Activated CD4-positive, CD25-positive, alpha-beta regulatory T cell (primary cell): ENCODE measurements around the gene PRR11.
"Not testable (repeated sequence)": the region's sequence is repeated elsewhere in the genome, so short reads cannot be mapped to it uniquely, and the experiment has no call there.

Experiments used
- DNase-seq, 4 experiments: peaks; one replicate each; lab custom pipeline; 2025; lab: John Stamatoyannopoulos, UW

The PRR11 gene

DNA sequence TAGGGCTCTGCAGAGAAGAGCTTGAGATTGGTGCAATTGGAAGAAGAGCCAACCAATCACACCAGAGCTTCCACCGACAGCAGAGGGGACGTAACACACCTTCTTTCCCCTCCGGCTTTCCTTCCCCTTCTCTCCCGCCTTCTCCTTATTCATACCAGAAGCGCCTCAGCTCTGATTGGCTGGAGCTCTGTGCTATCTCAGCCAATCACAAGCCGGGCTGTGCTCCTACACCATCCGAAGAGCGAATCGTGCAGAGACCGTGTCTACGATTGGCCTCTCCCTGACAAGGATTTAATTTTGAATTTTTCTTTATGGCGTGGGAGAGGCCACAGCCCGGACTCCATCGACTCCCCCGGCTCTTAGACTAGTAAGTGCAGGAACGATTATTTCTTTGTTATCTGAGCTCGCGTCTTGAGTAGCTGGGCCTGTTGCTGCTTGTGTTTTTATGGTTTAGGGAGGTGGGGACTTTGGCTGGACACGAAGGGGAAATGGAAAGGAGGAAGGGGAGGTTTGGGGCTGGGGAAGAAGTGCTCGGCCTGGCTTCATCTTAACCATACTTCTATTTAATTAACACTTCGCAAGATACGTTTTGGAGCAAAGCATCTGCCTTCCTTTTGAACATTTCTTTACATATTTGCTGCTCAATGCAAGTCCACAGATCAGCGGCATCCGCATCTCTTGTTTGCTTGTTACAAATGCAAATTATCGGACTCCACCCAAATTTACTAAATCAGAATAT is at the start of gene PRR11:
Gene PRR11 (plus strand): TSS at position 308 of the 739 bp plus-strand sequence. CDS start 14,007 bp downstream, outside the sequence.
- DNase-seq = peak; percentile 72 to 91 (median 86)

DNA sequence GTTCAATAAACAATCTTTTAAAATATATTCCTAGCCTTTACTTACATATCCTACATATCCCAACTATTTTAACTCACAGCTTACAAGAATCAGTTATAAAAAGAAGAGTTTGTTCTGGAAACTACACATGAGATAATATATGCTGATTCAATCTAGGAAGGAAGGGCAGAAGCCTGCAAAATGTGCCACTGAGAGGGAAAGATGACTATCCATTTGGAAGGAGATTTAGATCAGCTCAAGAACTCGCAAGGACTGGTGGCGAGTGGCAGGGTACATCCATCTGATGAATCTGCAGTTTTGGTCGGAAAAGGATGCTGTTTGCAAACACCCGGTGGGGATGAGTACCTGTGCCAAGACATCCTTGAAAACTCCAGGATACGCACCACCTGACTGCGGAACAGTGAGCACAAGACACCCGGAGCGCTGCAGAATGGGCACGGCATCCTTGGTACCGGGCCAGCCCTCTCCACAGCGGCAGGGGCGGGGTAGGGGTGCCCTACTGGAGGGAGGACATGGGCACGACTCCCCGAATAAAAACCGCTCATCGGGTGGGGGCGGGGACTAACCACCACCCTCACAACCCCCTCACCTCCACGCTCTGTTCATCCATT is 49.6 kb upstream of the PRR11 start:
- peak; percentile 35 to 69 (median 58) for DNase-seq

DNA sequence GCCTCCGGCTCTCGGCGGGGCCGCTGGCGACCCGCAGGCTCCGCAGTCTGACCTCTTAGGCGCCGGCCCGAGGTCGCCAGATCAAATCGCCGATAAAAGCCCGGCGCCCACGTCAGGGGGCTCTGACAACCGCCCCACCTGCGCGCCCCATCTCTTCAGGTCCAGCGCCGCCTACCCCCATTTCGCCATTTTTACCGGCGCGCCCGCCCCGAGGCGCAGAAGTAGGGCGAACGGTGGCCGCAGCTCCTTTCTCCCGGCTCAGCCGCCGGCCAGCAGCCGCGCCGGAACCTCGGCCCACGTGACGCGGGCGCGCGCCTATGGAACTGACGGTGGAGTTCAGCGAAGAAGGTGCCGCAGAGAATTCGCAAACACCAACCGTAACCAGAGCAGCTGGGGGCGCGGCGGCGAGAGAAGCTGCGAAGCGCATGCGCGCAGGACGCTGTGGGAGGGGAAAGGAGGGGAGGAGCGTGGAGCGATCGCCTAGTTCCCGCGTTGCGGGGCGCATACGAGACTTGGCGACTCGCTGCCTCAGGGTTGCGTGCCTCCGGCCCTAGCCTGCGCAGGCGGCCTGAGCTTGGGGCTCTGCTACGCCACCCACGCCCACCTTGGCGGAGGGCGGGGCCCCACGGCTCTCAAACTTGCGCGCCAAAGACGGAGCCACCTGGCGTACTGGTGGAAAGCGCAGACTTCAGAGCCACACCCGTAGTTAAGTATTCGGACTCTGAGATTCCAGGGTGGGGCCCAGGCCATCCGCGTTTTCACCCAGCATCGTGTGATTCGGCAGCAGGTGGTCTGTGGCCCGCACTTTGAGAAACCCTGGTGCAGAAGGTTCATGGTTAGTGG is 48.9 kb upstream of the PRR11 start, which contains the start of gene TRIM37:
Gene TRIM37 (minus strand): TSS at position 418 of the 843 bp plus-strand sequence. CDS start 419 bp downstream, outside the sequence.
- peak; percentile 94 to 97 (median 96) for DNase-seq

DNA sequence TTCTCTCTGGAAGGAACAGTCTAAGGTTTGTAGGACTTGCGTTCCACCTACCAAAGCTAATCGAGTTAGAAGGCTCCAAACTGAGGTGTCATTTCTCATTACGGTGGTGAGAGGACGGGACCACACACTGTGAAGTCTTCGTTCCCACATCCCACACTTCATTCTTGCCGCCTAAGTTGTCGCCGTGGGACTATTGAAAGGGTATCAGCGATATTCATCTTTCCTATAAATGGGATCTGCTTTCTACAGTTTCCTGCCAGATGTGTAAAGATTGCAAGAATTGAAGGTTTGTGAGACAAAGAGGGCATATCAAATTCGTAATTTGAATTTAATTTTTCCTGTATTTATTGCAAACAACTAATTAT is 48.3 kb upstream of the PRR11 start:
- DNase-seq = no peak

DNA sequence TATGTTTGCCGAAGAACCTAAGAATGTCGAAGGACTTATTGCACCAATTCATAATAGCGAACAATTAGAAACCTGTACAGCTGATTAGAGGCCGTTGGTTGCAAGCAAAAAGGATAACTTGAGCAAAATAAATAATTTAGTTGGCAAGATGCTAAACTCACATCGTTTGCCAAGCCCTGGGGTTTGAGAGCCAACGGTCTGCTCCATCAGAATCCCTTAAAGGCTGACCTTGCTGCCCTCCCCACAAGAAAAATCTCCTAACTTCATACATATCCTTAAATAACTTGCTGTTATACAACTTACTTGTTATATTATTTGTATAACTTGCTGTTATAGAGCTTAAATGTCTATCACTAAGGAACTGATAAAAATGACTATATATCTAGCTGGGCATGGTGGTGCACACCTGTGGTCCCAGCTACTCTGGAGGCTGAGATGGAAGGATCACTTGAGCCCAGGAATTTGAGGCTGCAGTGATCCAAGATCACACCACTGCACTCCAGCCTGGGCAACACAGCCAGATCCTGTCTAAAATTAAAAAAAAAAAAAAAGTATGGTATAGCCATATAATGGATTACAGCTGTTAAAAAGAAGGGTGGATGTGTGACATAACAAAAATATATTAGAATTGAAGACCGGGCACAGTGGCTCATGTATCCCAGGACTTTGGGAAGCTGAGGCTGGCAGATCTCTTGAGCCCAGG is 47.0 kb upstream of the PRR11 start:
- no peak for DNase-seq

DNA sequence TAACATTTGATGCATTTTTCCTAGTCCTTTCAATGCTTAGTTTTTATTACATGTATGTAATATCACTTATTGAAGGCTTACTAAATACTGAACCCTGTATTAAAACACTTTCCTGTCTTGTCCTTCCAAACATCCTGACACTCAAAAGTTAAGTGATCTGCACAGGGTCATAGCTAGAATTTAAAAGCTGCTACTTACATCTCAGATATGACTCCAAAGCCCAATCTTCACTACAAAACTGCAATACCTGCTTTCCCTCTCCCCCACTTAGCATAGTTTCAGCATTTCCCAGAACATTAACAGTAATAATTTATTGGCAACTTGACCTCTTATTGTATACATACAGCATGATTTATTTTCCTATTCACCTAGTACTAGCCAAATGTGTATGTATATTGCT is 44.6 kb upstream of the PRR11 start:
- no peak for DNase-seq

DNA sequence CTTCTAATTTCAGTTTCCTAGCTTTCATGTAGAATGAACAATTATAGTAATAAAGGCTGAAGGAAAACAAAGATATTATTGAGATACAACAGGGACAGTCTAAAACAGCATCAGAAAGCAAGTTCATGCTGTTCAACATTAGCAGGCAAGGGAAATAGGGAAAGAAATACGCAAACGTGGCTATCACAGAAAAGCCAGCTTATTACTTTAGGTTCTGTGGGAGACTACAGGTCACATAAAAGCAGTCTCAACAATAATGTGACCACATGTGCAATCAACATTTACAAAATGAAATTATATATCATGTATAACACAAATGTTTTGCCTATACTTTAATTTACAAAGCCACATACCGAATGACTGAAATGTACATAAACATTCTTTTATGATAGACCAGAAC is 44.0 kb upstream of the PRR11 start:
- no peak for DNase-seq

DNA sequence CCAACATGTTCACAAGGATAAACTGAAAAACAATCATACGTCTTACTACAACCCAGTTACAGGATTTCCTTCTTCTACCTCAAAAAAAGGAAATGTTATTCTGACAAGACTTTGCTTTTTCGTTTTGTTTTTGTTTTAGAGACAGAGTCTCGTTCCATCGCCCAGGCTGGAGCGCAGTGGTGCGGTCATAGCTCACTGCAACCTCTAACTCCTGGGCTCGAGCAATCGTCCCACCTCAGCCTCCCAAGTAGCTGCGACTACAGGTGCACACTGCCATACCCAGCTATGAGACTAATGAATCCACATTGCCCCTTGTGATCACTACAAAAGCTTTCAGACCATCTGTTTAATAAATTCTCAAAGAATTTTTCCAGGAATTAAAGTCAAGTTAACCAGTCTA is 40.1 kb upstream of the PRR11 start:
- no peak for DNase-seq

DNA sequence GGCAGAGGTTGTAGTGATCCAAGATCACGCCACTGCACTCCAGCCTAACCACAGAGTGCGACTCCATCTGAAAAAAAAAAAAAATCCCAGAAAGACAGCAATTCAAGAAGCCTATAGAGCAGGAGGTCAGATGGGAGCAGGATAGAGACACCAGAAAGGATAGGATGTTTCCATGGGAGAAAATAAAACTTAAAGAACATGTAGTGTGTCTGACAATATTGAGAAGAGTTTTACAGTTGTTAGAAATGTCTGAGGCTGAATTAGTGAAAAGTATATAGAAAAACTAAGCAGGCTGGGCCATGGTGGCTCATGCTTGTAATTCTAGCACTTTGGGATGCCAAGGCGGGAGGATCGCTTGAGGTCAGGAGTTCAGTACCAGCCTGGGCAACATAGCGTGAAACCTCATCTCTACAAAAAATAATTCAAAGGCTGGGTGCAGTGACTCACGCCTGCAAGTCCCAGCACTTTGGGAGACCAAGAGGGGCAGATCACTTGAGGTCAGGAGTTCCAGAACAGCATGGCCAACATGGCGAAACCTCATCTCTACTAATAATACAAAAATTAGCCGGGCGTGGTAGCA is 33.6 kb upstream of the PRR11 start:
- DNase-seq = no peak

DNA sequence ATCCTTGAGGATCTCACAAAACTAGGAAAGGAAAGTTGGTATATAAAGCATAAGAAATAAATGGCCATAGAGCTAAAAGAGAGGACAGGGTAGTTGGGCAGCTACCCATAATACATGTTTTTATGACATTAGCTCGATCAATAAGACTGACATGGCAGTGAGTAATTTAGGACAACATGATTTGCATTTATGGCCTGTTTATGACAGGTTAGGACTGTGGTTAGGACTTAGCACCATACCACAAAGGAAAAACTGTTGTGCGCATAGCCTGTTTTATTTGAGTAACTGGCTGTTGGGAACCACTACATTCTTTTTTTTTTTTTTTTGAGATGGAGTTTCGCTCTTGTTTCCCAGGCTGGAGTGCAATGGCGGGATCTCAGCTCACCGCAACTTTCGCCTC is 30.9 kb upstream of the PRR11 start:
- no peak for DNase-seq

DNA sequence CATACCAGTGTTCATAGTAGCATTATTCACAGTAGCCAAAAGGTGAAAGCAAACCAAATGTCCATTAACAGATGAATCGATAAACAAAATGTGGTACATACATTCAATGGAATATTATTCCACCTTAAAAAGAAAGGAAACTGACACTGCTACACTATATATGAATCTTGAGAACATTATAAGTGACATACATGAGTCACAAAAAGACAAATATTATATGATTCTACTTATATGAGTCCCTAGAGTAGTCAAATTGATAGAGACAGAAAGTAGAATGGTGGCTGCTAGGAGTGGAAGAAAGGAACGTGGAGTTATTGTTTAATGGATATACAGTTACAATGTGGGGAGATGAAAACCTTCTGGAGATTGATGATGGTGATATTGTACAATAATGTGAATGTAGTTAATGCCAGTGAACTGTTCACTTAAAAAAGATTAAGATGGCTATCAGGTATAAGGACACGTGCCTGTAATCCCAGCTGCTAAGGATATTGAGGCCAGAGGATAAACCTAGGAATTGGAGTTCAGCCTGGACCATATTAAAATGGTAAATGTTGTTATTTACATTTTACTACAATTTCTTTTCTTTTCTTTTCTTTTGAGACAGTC is 28.6 kb upstream of the PRR11 start:
- DNase-seq = no peak

DNA sequence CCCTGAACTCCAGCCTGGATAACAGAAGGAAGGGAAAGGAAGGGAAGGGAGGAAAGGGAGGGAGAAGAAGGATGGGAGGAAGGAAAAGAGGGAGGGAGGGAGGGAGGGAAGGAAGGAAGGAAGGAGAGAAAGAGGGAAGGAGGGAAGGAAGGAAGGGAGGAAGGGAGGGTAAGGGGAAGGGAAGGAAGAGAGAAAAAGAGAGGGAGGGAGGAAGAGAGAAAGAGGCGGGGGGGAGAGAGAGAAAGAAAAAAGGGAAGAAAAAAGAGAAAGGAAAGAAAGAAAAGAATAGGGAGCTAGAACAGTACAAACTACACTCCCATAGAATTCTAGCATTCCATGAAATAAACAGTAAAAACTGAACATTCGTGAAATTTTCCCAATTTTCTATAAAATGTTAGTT is 25.7 kb upstream of the PRR11 start:
- no peak for DNase-seq

DNA sequence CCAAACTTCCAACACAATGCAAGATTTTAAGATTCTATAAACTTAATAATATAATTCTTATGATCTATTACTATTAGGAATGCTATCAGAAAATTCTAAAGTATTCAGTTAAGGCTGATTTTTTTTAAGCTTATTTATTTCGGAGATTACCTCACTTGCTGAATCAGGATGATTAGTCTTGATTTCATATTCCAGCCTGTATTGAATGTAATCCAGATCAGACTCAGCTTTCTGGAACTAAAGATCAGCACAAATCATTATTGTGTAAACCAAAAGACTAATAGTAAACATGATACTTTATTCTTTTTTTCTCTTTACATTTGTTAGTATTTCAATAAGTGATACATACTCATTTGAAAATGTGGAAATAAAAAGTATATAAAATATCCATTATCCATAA is 24.4 kb upstream of the PRR11 start:
- no peak for DNase-seq

DNA sequence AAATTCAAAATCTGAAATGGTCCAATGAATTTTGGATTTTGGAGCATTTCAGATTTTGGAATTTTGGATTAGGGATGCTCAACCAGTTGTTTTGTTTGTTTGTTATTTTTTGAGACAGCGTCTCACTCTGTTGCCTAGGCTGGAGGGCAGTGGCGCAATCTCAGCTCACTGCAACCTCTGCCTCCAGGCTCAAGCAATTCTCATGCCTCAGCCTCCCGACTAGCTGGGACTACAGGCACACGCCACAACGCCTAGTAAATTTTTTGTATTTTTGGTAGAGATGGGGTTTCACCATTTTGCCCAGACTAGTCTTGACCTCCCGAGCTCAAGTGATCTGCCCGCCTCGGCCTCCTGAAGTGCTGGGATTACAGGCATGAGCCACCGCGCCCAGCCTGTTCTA is 17.2 kb upstream of the PRR11 start:
- not testable (repeated sequence) for DNase-seq

DNA sequence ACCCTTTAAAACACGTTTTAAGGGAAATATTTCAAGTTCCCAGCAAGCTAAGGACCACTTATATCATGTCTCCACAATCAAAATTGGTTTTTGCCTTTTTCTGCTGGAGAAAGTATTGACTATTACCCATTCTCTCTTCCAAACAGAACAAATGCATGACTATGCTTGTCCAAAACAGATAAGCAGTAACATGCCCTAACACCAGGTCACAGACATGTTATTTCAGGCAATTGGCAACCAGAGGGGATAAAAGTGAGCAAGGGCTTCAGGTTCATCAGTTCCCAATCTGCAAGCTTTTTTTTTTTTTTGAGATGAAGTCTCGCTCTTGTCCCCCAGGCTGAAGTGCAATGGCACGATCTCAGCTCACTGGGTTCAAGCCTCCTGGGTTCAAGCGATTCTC is 15.6 kb upstream of the PRR11 start:
- DNase-seq = no peak

DNA sequence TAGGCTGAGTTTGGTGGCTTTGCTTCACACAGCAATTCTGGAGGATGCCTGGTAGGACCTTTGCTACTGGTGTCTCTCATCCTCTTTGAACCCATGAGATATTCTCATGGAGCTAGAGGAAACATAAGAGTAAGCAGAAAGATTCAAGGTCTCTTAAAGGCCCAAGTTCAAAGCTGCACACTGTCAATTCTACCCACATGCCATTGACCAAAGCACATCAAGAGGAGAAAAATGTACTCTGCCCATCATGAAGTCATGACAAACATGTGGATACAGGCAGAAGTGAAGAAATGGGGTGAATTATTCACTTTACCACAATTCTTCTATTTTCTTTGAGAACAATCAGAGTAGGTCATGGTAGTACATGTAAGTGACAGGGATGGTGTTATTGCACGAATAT is 13.7 kb upstream of the PRR11 start:
- no peak for DNase-seq

DNA sequence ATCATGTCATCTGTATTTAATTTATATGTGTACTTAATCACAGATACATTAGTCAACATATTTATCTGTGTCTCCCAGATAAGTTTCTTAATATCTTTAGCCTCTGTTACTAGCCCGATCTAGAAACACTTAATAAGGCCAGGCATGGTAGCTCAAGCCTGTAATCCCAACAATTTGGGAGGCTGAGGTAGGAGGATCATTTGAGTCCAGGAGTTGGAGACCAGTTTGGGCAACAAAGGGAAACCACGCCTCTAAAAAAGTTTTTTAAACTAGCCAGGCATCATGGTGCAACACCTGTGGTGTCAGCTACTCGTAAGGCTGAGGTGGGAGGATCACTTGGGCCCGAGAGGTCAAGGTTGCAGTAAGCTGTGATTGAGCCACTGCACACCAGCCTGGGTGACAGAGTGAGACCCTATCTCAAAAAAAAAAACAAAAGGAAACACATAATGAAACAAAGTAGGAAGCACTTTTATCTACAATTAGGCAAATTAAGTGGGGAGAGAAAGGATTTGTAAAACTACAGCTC is 9.9 kb upstream of the PRR11 start:
- no peak for DNase-seq

DNA sequence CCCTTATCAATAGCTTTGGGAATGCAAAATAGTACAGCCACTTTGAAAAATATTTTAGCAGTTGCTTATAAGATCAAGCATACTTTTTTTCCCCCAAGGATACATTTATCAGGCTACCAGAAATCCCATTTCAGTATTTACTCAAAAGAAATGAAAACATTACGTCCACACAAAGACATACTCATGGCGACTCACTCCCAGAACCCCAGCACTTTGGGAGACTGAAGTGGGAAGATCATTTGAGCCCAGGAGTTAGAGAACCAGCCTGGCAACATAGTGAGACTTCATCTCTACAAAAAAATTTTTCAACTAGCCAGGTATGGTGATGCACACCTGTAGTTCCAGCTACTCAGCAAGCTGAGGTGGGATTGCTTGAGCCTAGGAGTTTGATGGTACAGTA is 6.5 kb upstream of the PRR11 start:
- DNase-seq = no peak

DNA sequence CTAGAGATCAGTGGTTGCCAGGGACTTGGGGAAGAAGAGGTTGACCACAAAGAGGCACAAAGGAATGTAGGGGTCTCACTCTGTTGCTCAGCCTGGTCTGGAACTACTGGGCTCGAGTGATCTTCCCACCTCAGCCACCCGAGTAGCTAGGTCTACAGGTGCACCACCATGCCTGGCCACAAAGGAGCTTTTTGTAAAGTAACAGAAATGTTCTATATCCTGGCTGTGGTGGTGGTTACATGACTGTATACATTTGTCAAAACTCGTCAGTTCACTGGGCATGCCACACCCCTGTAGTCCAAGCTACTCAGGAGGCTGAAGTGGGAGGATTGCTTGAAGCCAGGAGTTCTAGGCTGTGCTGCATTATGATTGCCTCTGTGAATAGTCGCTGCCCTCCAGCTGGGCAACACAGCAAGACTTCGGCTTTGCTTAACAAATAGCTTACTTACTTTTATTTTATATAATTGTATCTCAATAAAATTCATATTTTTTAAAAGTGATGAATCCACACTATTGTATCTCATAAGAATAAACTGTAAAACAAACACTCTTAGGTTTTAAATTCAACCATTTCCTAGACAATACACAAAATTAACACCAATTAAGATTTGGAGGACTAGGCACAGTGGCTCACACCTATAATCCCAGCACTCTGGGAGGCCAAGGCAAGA is 5.6 kb upstream of the PRR11 start:
- DNase-seq = no peak

DNA sequence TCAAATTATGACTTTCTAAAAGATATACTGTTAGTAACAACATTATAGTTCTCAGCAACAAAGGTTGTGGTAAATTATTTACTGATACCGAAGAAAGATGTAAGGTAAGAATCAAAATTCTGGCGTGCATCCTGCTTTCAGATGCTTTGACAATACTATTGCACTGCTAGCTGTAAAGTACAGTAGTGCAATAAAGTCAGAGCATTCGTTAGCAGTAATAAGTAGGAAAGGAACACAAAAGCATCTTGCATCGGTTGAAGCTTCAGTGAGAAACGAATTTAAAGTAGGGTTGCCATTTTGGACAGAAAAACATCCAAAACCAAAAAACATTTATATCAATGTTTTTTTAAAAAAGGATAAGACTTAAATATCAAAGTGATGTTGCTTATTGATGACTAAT is 4.5 kb upstream of the PRR11 start:
- DNase-seq = no peak

DNA sequence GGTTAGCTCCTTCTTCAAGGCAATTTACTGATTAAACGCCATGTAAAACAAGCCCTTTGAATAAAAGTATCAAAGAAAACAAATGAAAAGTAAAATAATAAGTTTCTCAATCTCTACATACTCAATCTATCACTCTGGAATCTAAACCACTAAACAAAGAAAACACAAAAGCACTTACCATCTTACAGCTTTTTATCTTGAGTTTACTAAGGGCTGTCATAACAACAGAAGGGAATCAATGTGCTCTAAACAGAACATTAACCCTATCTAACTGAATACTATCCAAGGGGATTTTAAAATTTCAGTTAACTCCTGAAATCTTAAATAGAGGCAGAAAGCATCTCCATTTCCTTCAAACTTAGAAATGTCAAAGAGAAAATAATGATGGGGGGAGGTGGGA is 4.0 kb upstream of the PRR11 start:
- no peak for DNase-seq
